Amniotic stem cell (primary cell): ENCODE data around the gene RFTN2.
"Not testable (repeated sequence)": the region's sequence is repeated elsewhere in the genome, so short reads cannot be mapped to it uniquely, and the experiment has no call there.

ENCODE experiments used
- DNase-seq: peaks from one replicate; lab custom pipeline; 2025; lab: John Stamatoyannopoulos, UW

The RFTN2 gene

DNA sequence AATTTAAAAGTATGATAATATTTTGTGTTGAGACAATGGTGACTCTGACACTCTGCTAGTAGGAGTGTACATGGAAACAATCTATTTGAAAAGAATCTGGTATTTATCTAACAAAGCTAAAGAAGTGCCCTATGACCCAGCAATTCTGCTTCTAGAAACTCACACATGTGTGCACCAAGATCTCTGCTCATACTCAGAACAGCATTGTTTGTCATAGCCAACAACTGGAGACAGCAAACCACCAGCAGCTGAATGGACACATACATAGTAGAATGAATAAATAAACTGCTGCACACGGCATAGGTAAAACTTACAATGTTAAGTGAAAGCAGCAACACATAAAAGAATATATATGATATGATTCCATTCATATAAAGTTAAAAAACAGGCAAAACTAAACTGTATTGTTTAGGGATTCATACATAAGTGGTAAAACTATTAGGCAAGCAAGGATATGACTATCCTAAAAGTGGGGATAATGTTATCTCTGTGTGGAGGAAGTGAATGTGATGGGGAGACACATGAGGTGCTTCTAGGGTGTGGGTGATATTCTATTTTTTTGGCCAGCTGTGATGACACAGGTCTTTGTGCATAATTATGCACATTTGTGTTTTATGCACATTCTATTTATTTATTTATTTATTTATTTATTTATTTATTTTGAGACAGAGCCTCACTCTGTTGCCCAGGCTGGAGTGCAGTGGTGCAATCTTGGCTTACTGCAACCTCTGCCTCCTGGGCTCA lies 71.1 kb downstream of the RFTN2 start:
- DNase-seq = no peak

GRCh38 chr2:197601726-197602125 lies 73.7 kb downstream of the RFTN2 start:
- no peak for DNase-seq

- no peak for DNase-seq
Measured at GRCh38 chr2:197600306-197600705, 75.1 kb downstream of the RFTN2 start.

GRCh38 chr2:197599285-197599965 lies 76.0 kb downstream of the RFTN2 start:
- no peak for DNase-seq

- DNase-seq = no peak
Measured at GRCh38 chr2:197598450-197598849, 76.9 kb downstream of the RFTN2 start.

- no peak for DNase-seq
Measured at GRCh38 chr2:197597166-197597565, 78.2 kb downstream of the RFTN2 start.

DNA sequence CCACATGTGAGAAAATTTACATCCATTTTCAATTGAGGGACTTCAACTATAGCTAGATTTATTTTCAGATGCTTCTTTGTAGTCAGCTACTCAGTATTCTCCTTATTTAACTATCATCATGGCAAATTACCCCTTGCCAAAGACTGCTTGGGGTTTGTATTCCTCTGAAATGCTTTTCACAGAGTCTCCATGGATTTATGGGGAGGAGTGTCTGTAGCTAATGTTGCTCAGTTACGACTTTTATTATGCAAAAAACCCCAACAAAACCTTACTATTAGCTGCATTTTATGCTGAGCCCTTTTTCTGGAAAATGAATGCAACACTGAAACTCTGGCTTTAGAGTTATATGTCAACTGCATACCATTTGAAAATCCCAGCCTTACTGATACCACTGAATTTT lies 78.6 kb downstream of the RFTN2 start:
- no peak for DNase-seq

GRCh38 chr2:197591339-197592072 lies 83.9 kb downstream of the RFTN2 start:
- no peak for DNase-seq

DNA sequence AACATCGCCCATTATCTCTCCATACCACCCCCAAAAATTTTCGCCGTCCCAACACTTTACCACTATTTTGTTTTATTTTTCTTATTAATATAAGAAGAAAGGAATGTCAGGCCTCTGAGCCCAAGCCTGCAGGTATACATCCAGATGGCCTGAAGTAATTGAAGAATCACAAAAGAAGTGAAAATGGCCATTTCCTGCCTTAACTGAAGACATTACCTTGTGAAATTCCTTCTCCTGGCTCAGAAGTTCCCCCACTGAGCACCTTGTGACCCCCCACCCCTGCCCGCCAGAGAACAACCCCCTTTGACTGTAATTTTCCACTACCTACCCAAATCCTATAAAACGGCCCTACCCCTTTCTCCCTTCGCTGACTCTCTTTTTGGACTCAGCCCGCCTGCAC lies 88.1 kb downstream of the RFTN2 start:
- not testable (repeated sequence) for DNase-seq

DNA sequence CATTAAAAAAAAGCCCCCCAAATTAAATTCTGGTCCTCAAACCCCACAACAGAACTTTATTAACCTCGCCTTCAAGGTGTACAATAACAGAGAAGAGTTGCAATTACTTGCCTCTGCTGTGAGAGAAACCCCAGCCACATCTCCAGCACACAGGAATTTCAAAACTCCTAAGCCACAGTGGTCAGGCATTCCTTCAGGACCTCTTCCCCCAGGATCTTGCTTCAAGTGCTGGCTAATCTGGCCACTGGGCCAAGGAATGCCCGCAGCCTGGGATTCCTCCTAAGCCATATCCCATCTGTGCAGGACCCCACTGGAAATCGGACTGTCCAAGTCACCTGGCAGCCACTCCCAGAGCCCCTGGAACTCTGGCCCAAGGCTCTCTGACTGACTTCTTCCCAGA lies 95.2 kb downstream of the RFTN2 start:
- DNase-seq = not testable (repeated sequence)

DNA sequence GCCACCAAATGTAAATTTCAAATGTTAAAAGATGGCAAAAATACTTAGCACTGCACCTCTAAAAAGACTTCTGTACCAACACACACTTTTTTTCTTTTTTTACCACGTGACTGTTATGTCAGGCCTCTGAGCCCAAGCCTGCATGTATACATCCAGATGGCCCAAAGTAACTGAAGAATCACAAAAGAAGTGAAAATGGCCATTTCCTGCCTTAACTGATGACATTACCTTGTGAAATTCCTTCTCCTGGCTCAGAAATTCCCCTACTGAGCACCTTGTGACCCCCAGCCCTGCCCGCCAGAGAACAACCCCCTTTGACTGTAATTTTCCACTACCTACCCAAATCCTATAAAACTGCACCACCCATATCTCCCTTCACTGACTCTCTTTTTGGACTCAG lies 97.1 kb downstream of the RFTN2 start:
- DNase-seq = not testable (repeated sequence)

DNA sequence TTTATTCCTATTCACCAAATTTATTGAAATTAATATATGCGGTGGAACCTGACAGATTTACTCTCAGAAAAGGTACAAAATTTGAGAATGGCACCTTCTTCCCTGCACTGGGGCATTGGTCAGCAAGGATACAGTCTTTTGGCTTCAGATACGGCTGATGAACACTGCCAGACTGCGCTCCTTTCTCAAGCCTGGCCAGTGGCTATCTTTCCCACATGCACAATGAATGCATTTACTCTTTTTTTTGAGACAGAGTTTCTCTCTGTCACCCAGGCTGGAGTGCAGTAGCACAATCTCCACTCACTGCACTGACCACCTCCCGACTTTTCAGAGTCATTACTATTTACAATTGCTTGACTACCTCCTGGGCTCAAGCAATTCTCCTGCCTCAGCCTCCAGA lies 97.9 kb downstream of the RFTN2 start:
- DNase-seq = no peak

DNA sequence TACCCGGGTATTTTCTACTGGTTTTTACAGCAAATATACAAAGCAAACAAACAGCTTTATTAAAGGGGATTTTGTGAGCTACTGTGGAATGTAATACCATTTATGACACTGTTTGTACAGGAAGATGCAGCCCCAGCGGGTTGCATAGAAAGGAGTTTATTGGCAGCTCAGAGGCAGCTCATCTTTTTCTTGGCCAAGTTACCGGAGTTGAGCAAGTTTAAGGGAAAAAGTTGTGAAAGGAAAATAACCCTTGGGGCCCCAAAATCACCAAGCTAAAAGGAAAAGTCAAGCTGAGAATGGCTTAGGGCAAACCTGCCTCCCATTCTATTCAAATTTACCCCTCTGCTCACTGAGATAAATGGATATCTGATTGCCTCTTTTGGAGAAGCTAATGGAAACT lies 98.8 kb downstream of the RFTN2 start:
- no peak for DNase-seq

GRCh38 chr2:197575987-197576386 lies 99.4 kb downstream of the RFTN2 start:
- no peak for DNase-seq

DNA sequence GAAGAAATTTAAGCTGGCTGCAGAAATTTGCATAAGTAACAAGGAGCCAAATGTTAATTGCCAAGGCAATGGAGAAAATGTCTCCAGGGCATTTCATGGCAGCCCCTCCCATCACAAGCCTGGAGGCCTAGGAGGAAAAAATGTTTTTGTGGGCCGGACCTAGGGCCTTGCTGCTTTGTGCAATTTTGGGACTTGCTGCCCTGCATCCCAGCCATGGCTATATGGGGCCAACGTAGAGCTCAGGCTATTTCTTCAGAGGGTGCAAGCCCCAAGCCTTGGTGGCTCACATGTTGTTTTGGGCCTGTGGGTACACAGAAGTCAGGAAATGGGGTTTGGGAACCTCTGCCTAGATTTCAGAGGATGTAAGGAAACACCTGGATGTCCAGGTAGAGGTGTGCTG lies 101.8 kb downstream of the RFTN2 start:
- DNase-seq = no peak

DNA sequence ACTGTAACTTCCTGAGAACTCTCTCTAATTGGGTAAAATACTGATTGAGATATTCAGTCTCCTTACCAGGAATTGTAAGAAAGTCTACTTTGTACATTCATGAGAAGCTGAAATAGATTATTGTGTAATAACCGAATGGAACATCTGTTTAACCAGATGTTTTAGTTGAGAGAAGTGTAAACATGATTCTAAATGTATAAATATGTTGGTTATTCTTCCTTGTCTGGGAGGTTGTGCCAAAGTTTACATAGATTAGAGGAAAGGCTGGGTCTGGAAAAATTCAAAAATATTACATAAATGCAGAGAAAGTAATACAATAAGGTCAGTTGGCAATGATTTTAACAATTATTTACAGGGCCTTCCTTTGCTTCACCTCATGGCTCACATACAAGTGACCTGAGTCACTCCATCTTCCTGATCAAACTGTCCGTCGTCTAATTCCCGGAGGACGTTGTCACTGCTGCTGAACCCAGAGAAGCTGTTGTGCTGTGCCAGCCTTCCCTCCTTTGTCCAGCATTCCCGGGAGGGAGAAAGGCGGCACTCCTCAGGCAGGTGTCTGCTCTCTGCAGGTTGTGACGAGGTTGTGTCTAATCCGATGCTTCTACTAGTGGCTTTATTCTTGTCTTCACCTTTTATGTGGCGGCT lies 103.6 kb downstream of the RFTN2 start:
- no peak for DNase-seq

- DNase-seq = no peak
Measured at GRCh38 chr2:197560146-197560665, 115.2 kb downstream of the RFTN2 start.

GRCh38 chr2:197559681-197560080 lies 115.7 kb downstream of the RFTN2 start:
- no peak for DNase-seq

DNA sequence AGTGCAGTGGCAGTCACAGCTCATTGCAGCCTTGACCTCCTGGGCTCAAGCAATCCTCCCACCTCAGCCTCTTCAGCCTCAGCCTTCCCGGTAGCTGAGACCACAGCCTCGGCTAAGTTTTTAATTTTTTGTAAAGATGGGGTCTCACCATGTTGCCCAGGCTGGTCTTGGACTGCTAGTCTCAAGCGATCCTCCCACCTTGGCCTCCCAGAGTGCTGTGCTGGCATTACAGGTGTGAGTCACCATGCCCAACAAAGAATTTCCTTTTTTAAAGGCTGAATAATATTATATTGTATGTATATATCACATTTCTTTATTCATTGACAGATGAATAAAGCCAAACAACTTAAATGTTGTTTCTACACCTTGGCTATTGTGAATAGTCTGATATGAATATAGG lies 117.0 kb downstream of the RFTN2 start:
- DNase-seq = no peak

- no peak for DNase-seq
Measured at GRCh38 chr2:197556456-197556855, 118.9 kb downstream of the RFTN2 start.

- no peak for DNase-seq
Measured at GRCh38 chr2:197555467-197555866, 119.9 kb downstream of the RFTN2 start.

DNA sequence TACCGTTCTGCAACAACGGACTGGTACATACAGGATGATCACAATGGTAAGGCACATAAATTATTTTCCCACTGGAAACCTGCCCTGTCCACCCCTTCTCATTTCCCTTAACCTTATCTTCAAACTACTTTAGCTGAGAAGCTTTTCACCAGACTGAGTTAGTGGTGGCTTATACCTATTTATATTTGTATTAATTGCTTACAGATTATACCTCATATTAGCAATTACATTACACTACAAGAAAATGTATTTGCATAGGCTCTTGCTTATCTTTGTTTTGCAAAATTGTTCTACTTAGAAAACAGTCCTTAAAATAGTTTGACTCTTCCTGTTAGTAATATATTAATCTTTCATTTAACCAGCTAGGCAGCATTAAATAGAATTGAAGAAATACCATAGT lies 124.1 kb downstream of the RFTN2 start:
- not testable (repeated sequence) for DNase-seq
